B cell (primary cell): Measurements from ENCODE around the gene TNNI3K. TPM values are rescaled to one million over a fixed set of nuclear protein-coding genes. Genes with fewer than 3 reads are reported as not detected.

Experiments
- ATAC-seq: fragments of 200-7000 bp; cut with Tn5 transposase; one replicate; pipeline ENCODE4 v1.10.0; 2021; ENCODE audit warnings: low read depth, mild to moderate bottlenecking, moderate number of reproducible peaks, moderate library complexity
- CTCF ChIA-PET: fragments of 350-600 bp; sonication (Branson Sonifier 250); formaldehyde crosslinking; loops from one replicate; lab custom pipeline; 2021; ENCODE audit warnings: antibody characterized with exemption, inconsistent platforms; lab: Charles Lee
- POLR2A ChIA-PET: fragments of 350-600 bp; sonication (Branson Sonifier 250); formaldehyde crosslinking; loops from one replicate; lab custom pipeline; 2021; ENCODE audit warnings: antibody characterized with exemption; lab: Charles Lee
- DNase-seq: peaks from one replicate; pipeline ENCODE4 v3.0.0; 2013
- H2AFZ ChIP-seq: 2 replicates; pipeline ENCODE4 v1.6.1; 2012; ENCODE audit warnings: mild to moderate bottlenecking, low read depth, low read length; ENCODE audit not compliant: insufficient read depth, poor library complexity, severe bottlenecking
- H3K27ac ChIP-seq, 2 donors: 1 replicate in 1 of 2; 2 replicates in 1 of 2; pipeline ENCODE4 v1.5.1; 2012 to 2013; ENCODE audit warnings: low read length in 2 of 2, mild to moderate bottlenecking in 2 of 2, moderate library complexity in 1 of 2
- H3K27me3 ChIP-seq, 4 experiments: fragments of 200-600 bp in 1 of 4; sonication (generic) in 1 of 4; replicated peaks in 1 of 4; 1 replicate in 2 of 4; 2 replicates in 2 of 4; pipeline versions ENCODE4 v1.6.1 to v1.7.0; 2013 to 2016; ENCODE audit warnings: low read length in 3 of 4, mild to moderate bottlenecking in 2 of 4, mixed read lengths in 1 of 4, moderate library complexity in 1 of 4; ENCODE audit not compliant: insufficient read depth in 4 of 4, control insufficient read depth in 3 of 4; ENCODE audit errors: control extremely low read depth in 1 of 4
- H3K36me3 ChIP-seq, 2 experiments: replicated peaks in 1 of 2; 1 replicate in 1 of 2; 2 replicates in 1 of 2; pipeline versions ENCODE4 v1.6.1 to v1.7.1; 2013; ENCODE audit warnings: low read length in 1 of 2; ENCODE audit not compliant: insufficient read depth in 2 of 2, control insufficient read depth in 1 of 2; ENCODE audit errors: control extremely low read depth in 1 of 2, extremely low read depth in 1 of 2
- H3K4me1 ChIP-seq, 2 donors: fragments of 200-600 bp in 1 of 2; sonication (generic) in 1 of 2; 1 replicate in 1 of 2; 2 replicates in 1 of 2; pipeline versions ENCODE4 v1.5.1 to v1.6.1; 2013 to 2017; ENCODE audit warnings: low read length in 2 of 2; ENCODE audit not compliant: control insufficient read depth in 2 of 2, insufficient read depth in 2 of 2
- H3K4me2 ChIP-seq: replicated peaks from 2 replicates; pipeline ENCODE3; 2012; ENCODE audit warnings: mild to moderate bottlenecking, low read depth, low read length; ENCODE audit not compliant: poor library complexity, severe bottlenecking
- H3K4me3 ChIP-seq, 5 experiments: fragments of 200-600 bp in 1 of 5; sonication (generic) in 1 of 5; 1 replicate in 3 of 5; 2 replicates in 2 of 5; pipeline versions ENCODE4 v1.5.1 to v1.7.0; 2011 to 2016; ENCODE audit warnings: low read length in 4 of 5, mild to moderate bottlenecking in 4 of 5, low read depth in 2 of 5, control low read depth in 1 of 5, moderate library complexity in 1 of 5; ENCODE audit not compliant: insufficient read depth in 1 of 5; ENCODE audit errors: control extremely low read depth in 1 of 5, extremely low read depth in 1 of 5
- H3K79me2 ChIP-seq: fragments of 200-600 bp; sonication (generic); one replicate; pipeline ENCODE4 v1.6.0; 2016; ENCODE audit warnings: low read length; ENCODE audit not compliant: control insufficient read depth, insufficient read depth
- H3K9ac ChIP-seq: fragments of 200-600 bp; sonication (generic); 2 replicates; pipeline ENCODE4 v1.6.1; 2017; ENCODE audit warnings: mild to moderate bottlenecking, low read length, moderate library complexity
- H3K9me3 ChIP-seq, 3 donors: one replicate each; pipeline versions ENCODE4 v1.6.1 to v1.7.1; 2013; ENCODE audit warnings: low read length in 2 of 3; ENCODE audit not compliant: control insufficient read depth in 2 of 3, insufficient read depth in 1 of 3; ENCODE audit errors: control extremely low read depth in 1 of 3
- H4K20me1 ChIP-seq: 2 replicates; pipeline ENCODE4 v1.6.0; 2012; ENCODE audit warnings: mild to moderate bottlenecking, low read length; ENCODE audit not compliant: insufficient read depth, control insufficient read depth, poor library complexity, severe bottlenecking
- H3K27ac Mint-ChIP-seq: one replicate; pipeline ENCODE4 v1.8.0; 2021; ENCODE audit warnings: mixed read lengths
- H3K27me3 Mint-ChIP-seq: one replicate; pipeline ENCODE4 v1.8.0; 2021; ENCODE audit warnings: mixed read lengths
- H3K4me1 Mint-ChIP-seq: one replicate; pipeline ENCODE4 v1.8.0; 2021; ENCODE audit warnings: mixed read lengths
- H3K4me3 Mint-ChIP-seq: one replicate; pipeline ENCODE4 v1.8.0; 2021; ENCODE audit warnings: mixed read lengths
- H3K9me3 Mint-ChIP-seq: one replicate; pipeline ENCODE4 v1.8.0; 2022; ENCODE audit warnings: mixed read lengths; ENCODE audit not compliant: insufficient read depth
- CTCF ChIP-seq: fragments of 200-600 bp; IDR thresholded peaks from one replicate; pipeline ENCODE4 v1.8.0; 2022; ENCODE audit warnings: antibody characterized with exemption, mild to moderate bottlenecking
- EZH2 ChIP-seq: IDR thresholded peaks from 2 replicates; pipeline ENCODE4 v1.6.1; 2012; ENCODE audit warnings: borderline replicate concordance, low read depth, mild to moderate bottlenecking, moderate library complexity, low read length; ENCODE audit not compliant: insufficient read depth, poor library complexity, severe bottlenecking
- WGBS: methylation state at CpG from one replicate; pipeline ENCODE4 v1.1.5; 2013; ENCODE audit warnings: missing lambda C conversion rate; ENCODE audit not compliant: insufficient coverage; 5-methylcytosine and 5-hydroxymethylcytosine counted together
- intact Hi-C: fragments of 100-400 bp; cut with micrococcal nuclease; formaldehyde crosslinking; loops from one replicate; pipeline ENCODE4 v1.10.0; 2022
- polyA plus RNA-seq: library from polyadenylated mRNA; depleted of rRNA; stranded (reverse); fragments of >200 nt; gene quantifications from 2 replicates; pipeline ENCODE4 v1.2.3, GENCODE V29; 2012
- total RNA-seq, 2 donors: library from RNA; stranded (reverse); fragments of 120-200 nt in 1 of 2; gene quantifications; 1 replicate in 1 of 2; 2 replicates in 1 of 2; pipeline versions ENCODE4 v1.2.3 to v1.2.4, GENCODE V29; 2013 to 2022

The TNNI3K gene
- total and polyA plus RNA-seq, 2 donors (not counting 1 experiment from before 2014, with no cell fraction given), result 0.52 to 3.1 TPM

DNA sequence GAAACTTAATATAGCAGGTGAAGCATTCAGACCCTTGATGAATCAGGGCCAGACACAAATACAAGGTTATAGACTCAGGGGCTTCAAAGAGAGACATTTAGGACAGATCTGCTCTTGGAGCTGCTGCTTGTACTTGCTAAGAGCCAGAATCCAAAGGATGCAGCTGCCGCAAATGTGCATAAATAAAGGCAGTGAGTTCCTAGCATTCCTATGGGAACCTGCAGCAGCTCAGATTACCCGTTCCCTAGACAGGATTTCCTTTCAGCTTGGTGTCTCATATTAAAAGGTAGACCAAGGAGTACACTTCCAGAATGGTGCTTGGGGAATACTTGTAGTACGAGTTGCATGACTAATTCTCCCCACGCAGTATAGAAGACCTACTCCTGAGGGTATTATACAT, 287.0 kb downstream of the TNNI3K start:
- ATAC-seq, result no peak
- ChIA-PET POLR2A (no interaction called here), CTCF (no interaction called here)
- H3K9ac ChIP-seq, result no peak overlapping the region
- H3K4me2 ChIP-seq, result no peak overlapping the region
- intact Hi-C loops, result no loop called here
- 21% methylated on average over 2 of the region's 4 CpGs for WGBS
- no peaks in the 10 kb centered on the region for H3K9me3 ChIP-seq
- no peaks in the 10 kb centered on the region for H3K9me3 Mint-ChIP-seq
- H3K27ac Mint-ChIP-seq, result no peak overlapping the region
- H3K4me3 ChIP-seq, result no peak overlapping the region
- H3K36me3 ChIP-seq, result no peaks in the 10 kb centered on the region
- no peak for TF ChIP-seq EZH2
- TF ChIP-seq CTCF, result no peak
- H3K27me3 Mint-ChIP-seq, result peaks cover 9% of the 10 kb centered on the region
- H3K27ac ChIP-seq, result no peak overlapping the region
- H3K4me3 Mint-ChIP-seq, result no peak overlapping the region
- peaks cover 2% of the 10 kb centered on the region for H3K4me1 Mint-ChIP-seq
- H3K79me2 ChIP-seq, result no peaks in the 10 kb centered on the region
- no peak for DNase-seq
- H3K4me1 ChIP-seq, result no peaks in the 10 kb centered on the region
- H4K20me1 ChIP-seq, result no peaks in the 10 kb centered on the region
- H3K27me3 ChIP-seq, result no peaks in the 10 kb centered on the region
- H2AFZ ChIP-seq, result no peak overlapping the region

DNA sequence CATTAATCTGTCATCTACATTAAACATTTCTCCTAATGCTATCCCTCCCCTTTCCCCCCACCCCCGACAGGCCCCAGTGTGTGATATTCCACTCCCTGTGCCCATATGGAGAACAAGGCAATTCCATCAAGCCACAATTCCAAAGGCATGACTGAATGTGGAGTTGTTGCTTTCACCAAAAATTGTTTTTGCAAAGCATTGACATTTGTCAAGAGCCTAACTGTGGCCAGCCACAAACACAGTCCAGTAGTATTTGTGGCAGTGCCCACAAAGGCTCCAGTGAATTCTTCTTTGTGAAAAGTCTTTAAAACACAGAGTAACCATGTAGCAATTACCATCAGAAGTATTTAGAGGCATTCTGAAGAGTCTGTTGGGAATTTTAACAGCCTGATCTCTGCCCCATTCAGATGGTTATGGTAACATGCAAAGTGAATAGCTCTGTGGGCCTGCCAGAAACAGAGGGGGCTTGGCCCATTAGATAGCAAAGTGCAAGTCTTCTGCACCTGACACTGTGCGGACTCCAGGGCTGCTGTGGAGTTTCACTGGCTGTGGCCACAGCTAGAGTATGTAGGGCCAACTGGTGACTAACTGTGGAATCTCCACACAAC, 288.8 kb downstream of the TNNI3K start:
- H3K9ac ChIP-seq, result no peak overlapping the region
- no peaks in the 10 kb centered on the region for H3K36me3 ChIP-seq
- ATAC-seq (no peak), DNase-seq (no peak)
- no peaks in the 10 kb centered on the region for H3K27me3 ChIP-seq
- no peak overlapping the region for H3K4me2 ChIP-seq
- H3K79me2 ChIP-seq, result no peaks in the 10 kb centered on the region
- no peak overlapping the region for H2AFZ ChIP-seq
- no peaks in the 10 kb centered on the region for H3K4me1 ChIP-seq
- no peaks in the 10 kb centered on the region for H3K9me3 Mint-ChIP-seq
- no peaks in the 10 kb centered on the region for H3K4me1 Mint-ChIP-seq
- H4K20me1 ChIP-seq, result no peaks in the 10 kb centered on the region
- no peak overlapping the region for H3K4me3 Mint-ChIP-seq
- H3K27me3 Mint-ChIP-seq, result peaks cover 21% of the 10 kb centered on the region
- no peak overlapping the region for H3K27ac Mint-ChIP-seq
- H3K4me3 ChIP-seq, result no peak overlapping the region
- no peak for TF ChIP-seq EZH2
- H3K9me3 ChIP-seq, result no peaks in the 10 kb centered on the region
- intact Hi-C loops, result no loop called here
- CTCF ChIA-PET, result no interaction called here
- WGBS, result 90% methylated on average over 2 of the region's 2 CpGs
- no peak overlapping the region for H3K27ac ChIP-seq
- POLR2A ChIA-PET, result no interaction called here
